ENCODE results near the gene DSCAML1.

DNA sequence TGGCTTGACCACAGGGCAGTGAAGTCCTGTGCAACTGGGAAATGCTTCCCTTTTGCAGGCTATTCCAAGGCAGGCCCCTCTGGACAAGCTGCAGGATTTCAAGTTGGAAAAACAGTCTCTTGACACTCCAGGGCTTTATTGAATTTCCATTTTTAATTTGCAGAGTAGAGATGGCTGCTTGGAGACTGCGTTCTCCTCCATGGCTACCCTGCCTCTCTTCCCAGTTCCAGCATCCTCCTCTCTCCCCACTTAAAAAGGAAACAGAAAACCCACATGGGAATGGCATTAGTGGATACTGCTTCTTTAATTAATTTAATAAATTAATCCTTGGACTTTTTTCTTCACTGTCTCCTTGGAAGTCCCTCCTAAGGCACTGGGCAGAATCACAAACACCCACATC lies 115.6 kb downstream of the DSCAML1 start:
- TF ChIP-seq TEAD4 (IDR thresholded peaks at IDR 0.05; ENCODE audit: low read depth, low read length) (no peak), EZH2 (IDR thresholded peaks at IDR 0.05; ENCODE audit: low read depth, low read length, severe bottlenecking) (no peak), POLR2A (IDR thresholded peaks at IDR 0.05; ENCODE audit: control extremely low read depth in 1 of 2, low read depth in 2 of 2, low read length in 2 of 2) (no peak), FOSL1 (IDR thresholded peaks at IDR 0.05; ENCODE audit: insufficient read depth, low read depth, low read length) (no peak), SAP30 (IDR thresholded peaks at IDR 0.05; ENCODE audit: insufficient read depth, insufficient replicate concordance, low read length) (no peak), YY1 (IDR thresholded peaks at IDR 0.05; ENCODE audit: low read depth, low read length) (no peak), RFX5 (IDR thresholded peaks at IDR 0.05; ENCODE audit: borderline replicate concordance, low read depth, low read length) (no peak)
- TF ChIP-seq, protein P1, sequence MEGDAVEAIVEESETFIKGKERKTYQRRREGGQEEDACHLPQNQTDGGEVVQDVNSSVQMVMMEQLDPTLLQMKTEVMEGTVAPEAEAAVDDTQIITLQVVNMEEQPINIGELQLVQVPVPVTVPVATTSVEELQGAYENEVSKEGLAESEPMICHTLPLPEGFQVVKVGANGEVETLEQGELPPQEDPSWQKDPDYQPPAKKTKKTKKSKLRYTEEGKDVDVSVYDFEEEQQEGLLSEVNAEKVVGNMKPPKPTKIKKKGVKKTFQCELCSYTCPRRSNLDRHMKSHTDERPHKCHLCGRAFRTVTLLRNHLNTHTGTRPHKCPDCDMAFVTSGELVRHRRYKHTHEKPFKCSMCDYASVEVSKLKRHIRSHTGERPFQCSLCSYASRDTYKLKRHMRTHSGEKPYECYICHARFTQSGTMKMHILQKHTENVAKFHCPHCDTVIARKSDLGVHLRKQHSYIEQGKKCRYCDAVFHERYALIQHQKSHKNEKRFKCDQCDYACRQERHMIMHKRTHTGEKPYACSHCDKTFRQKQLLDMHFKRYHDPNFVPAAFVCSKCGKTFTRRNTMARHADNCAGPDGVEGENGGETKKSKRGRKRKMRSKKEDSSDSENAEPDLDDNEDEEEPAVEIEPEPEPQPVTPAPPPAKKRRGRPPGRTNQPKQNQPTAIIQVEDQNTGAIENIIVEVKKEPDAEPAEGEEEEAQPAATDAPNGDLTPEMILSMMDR (IDR thresholded peaks at IDR 0.05; ENCODE audit: control extremely low read depth in 1 of 3, insufficient read depth in 1 of 3, low read depth in 1 of 3, low read length in 3 of 3) = no peak
- TF ChIP-seq, protein P2, sequence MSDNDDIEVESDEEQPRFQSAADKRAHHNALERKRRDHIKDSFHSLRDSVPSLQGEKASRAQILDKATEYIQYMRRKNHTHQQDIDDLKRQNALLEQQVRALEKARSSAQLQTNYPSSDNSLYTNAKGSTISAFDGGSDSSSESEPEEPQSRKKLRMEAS (IDR thresholded peaks at IDR 0.05) = no peak

All from H1 (cell line).